Upper lobe of left lung (tissue), 6 donors: Measurements from ENCODE around the gene NANOGP8. TPM values are rescaled to one million over a fixed set of nuclear protein-coding genes. Genes with fewer than 3 reads are reported as not detected.

ENCODE experiments used
- ATAC-seq, 2 donors: fragments of 200-7000 bp; cut with Tn5 transposase; one replicate each; pipeline ENCODE4 v1.9.1; 2022; ENCODE audit warnings: mild to moderate bottlenecking in 2 of 2, moderate library complexity in 2 of 2; ENCODE audit not compliant: low FRiP score in 2 of 2
- DNase-seq, 2 donors: peaks; one replicate each; pipeline ENCODE4 v3.0.0-alpha.2; 2019 to 2020
- H3K27ac ChIP-seq, 4 donors: fragments of 200-600 bp; sonication (generic); one replicate each; pipeline ENCODE4 v1.5.1; 2016 to 2019
- H3K27me3 ChIP-seq, 4 donors: fragments of 200-600 bp; sonication (generic); one replicate each; pipeline ENCODE4 v1.5.1; 2017 to 2019
- H3K36me3 ChIP-seq, 4 donors: fragments of 200-600 bp; sonication (generic); one replicate each; pipeline ENCODE4 v1.5.1; 2016 to 2019
- H3K4me1 ChIP-seq, 4 donors: fragments of 200-600 bp; sonication (generic); one replicate each; pipeline ENCODE4 v1.5.1; 2018 to 2019
- H3K4me3 ChIP-seq, 4 donors: fragments of 200-600 bp; sonication (generic); one replicate each; pipeline ENCODE4 v1.5.1; 2017 to 2019; ENCODE audit warnings: mild to moderate bottlenecking in 2 of 4, moderate library complexity in 1 of 4
- H3K9me3 ChIP-seq, 4 donors: fragments of 200-600 bp; sonication (generic); one replicate each; pipeline ENCODE4 v1.5.1; 2018 to 2019
- EP300 ChIP-seq, 4 donors: sonication (generic); formaldehyde crosslinking; IDR thresholded peaks; one replicate each; pipeline ENCODE4 v1.5.1; 2017; ENCODE audit warnings: antibody characterized with exemption in 4 of 4, control low read depth in 2 of 4
- POLR2A ChIP-seq, 4 donors: fragments of 450-650 bp; IDR thresholded peaks; one replicate each; pipeline ENCODE4 v1.5.1; 2016 to 2017; ENCODE audit warnings: antibody characterized with exemption in 4 of 4, mild to moderate bottlenecking in 2 of 4
- POLR2AphosphoS5 ChIP-seq, 2 donors: sonication (generic); formaldehyde crosslinking; IDR thresholded peaks; one replicate each; pipeline ENCODE4 v1.5.1; 2017; ENCODE audit warnings: antibody characterized with exemption in 2 of 2
- WGBS, 2 donors: methylation state at CpG; one replicate each; pipeline ENCODE4 v1.1.5; 2017 to 2018; 5-methylcytosine and 5-hydroxymethylcytosine counted together
- total RNA-seq, 6 donors: library from RNA; depleted of rRNA in 4 of 6; stranded (reverse); fragments of >200 nt in 4 of 6; gene quantifications; one replicate each; pipeline versions ENCODE4 v1.1.0 to v1.2.1, GENCODE V29; 2016 to 2021
- TF ChIP-seq, protein P1 (sequence below), 6 experiments: fragments of 450-650 bp in 4 of 6; fragments of 200-600 bp in 2 of 6; sonication (generic) in 2 of 6; IDR thresholded peaks; one replicate each; pipeline ENCODE4 v1.5.1; 2016 to 2019; ENCODE audit warnings: antibody characterized with exemption in 6 of 6
- donor health status: DM: no; HTN: no; CAD: no; lungs with moderate emphysema.
- donor health status: DM: no; HTN: yes; CAD: no; lungs with severe emphysema.

Gene NANOGP8
- total RNA-seq, 6 donors from 2014 or later, result 0.46 to 8.4 (median 1.4) TPM; not detected in 1

DNA sequence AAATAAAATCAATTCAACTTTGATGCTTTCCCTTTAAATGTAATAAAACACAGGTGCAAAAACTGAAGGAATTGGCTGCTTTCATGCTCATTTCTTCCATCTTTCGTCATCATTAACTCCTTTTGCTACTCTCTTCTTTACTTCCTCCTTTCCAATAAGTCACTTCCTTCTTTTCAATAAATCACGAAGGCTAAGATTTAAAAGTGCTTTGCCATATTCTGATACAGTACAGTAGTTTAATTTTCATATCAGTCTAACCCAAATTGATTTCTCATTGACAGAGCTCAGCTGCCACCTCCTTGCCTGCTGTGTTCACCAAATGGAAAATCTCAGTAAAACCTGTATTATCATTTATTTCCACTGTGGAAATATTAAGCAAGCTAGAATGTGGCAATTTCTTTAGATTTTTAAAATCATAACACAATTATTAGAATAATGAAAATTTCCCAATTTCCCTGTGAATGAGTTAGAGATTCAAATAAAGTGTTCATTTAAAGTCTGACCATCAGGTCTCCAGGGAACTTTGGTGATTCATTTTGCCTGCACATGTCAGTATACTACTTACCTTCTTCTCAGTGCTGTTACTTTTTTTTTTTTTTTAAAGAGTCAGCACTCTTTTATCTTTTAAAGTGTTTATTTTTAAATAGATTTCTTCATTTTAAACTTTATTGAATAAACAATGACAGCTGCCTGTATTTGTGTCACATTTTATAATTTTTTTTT lies 41.6 kb downstream of the NANOGP8 start:
- Histone ChIP-seq H3K36me3 (no peaks in the 10 kb centered on the region), H3K4me3 (no peak overlapping the region), H3K27ac (no peak overlapping the region), H3K4me1 (no peaks in the 10 kb centered on the region), H3K9me3 (no peaks in the 10 kb centered on the region), H3K27me3 (no peaks in the 10 kb centered on the region)
- TF ChIP-seq EP300 (IDR thresholded peaks at IDR 0.05) (no peak), POLR2A (IDR thresholded peaks at IDR 0.05) (no peak), POLR2AphosphoS5 (IDR thresholded peaks at IDR 0.05) (no peak)
- TF ChIP-seq, protein P1, sequence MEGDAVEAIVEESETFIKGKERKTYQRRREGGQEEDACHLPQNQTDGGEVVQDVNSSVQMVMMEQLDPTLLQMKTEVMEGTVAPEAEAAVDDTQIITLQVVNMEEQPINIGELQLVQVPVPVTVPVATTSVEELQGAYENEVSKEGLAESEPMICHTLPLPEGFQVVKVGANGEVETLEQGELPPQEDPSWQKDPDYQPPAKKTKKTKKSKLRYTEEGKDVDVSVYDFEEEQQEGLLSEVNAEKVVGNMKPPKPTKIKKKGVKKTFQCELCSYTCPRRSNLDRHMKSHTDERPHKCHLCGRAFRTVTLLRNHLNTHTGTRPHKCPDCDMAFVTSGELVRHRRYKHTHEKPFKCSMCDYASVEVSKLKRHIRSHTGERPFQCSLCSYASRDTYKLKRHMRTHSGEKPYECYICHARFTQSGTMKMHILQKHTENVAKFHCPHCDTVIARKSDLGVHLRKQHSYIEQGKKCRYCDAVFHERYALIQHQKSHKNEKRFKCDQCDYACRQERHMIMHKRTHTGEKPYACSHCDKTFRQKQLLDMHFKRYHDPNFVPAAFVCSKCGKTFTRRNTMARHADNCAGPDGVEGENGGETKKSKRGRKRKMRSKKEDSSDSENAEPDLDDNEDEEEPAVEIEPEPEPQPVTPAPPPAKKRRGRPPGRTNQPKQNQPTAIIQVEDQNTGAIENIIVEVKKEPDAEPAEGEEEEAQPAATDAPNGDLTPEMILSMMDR (IDR thresholded peaks at IDR 0.05), result no peak
- 28 to 56% methylated on average over 2 of the region's 2 CpGs for WGBS, 2 donors
- DNase-seq, result no peak
- no peak for ATAC-seq

DNA sequence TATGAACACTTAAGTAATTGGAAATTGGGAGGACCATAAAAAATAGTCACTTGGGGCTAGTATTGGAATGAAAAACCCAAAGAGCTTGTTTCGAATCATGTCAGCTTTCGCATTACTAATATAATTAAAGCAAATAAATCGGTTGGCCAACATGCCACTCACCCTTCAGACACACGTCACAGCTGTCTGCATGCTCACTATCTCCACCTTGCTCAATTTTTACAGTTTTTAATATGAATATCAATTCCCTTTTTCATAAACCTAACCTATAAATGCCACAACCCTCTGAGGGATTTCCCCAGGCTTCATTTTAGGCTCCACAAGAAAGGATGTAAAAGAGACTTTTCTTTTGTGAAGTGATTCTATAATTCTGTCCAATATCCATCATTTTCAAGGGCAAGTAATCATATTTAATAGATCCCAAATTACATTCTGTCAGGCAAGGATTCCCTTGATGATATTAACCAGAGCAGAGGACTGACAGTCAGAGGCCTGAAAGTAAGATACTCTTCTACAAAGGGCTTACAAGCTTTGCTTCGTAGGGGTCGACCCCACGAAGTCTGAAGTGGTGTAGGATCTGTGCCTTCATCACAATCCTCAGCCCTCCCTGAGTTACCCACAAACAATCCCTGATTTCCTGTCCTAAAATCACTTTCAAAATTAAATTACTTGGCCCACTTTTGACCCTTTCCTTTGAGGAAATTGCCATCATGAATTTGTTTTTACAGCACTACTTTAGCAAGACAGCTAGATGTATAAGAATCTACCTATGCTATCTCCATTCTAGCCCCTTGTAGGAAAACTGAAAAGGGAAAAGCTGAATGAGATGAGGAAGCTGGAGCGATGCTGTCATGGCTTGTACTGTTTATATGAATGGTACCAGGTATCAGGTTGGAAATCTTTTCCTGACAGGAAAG lies 44.5 kb downstream of the NANOGP8 start:
- WGBS, 2 donors, result 81 to 84% methylated on average over 8 of the region's 8 CpGs
- Histone ChIP-seq H3K4me3 (no peak overlapping the region), H3K27me3 (no peaks in the 10 kb centered on the region), H3K4me1 (no peaks in the 10 kb centered on the region), H3K9me3 (no peaks in the 10 kb centered on the region), H3K36me3 (no peaks in the 10 kb centered on the region), H3K27ac (no peak overlapping the region)
- TF ChIP-seq EP300 (IDR thresholded peaks at IDR 0.05) (no peak), POLR2AphosphoS5 (IDR thresholded peaks at IDR 0.05) (no peak), POLR2A (IDR thresholded peaks at IDR 0.05) (no peak)
- TF ChIP-seq, protein P1 (IDR thresholded peaks at IDR 0.05), result no peak
- no peak for ATAC-seq
- no peak for DNase-seq

DNA sequence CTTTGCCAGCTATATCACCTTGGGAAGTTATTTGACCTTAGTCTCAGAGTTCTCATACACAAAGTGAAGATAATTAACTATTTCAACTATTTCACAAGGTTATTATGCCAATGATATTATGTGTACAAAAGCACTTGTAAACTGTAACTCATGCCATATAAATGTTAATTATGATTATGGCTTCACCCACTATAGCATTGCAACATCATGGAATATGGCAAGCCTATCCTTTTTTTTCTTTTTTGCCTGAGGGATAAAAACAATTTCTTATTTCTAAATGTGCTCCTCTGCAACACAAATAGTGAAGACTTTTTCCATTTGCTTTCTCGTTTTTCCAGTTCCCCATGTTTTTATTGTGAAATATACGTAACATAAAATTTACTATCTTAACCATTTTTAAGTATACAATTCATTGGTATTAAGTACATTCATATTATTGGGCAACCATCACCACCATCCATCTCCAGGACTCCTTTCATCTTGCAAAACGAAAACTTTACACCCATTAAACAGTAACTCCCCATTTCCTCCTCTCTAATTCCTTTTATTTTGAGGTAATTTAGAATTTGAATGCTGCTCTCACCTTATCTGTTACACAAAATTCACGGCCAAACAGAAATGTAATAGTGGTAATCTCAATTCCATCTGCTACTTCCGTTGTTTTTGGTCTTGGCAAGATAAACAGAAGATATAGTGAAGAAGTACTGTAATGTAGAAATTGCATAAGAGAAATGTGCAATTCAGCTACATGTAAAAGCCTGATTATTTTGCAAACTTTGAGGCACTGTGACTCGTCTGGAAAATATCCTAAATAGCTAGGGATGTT lies 46.3 kb downstream of the NANOGP8 start:
- Histone ChIP-seq H3K36me3 (no peaks in the 10 kb centered on the region), H3K4me1 (no peaks in the 10 kb centered on the region), H3K27ac (no peak overlapping the region), H3K27me3 (no peaks in the 10 kb centered on the region), H3K4me3 (no peak overlapping the region), H3K9me3 (no peaks in the 10 kb centered on the region)
- WGBS, 2 donors, result 46 to 51% methylated on average over 6 of the region's 6 CpGs
- ATAC-seq (no peak), DNase-seq (no peak)
- no peak for TF ChIP-seq POLR2AphosphoS5 (IDR thresholded peaks at IDR 0.05)
- TF ChIP-seq, protein P1 (IDR thresholded peaks at IDR 0.05), result no peak
- TF ChIP-seq POLR2A (IDR thresholded peaks at IDR 0.05), result no peak
- TF ChIP-seq EP300 (IDR thresholded peaks at IDR 0.05), result no peak

Other genes with a start within 250 kb of the NANOGP8 start
- 10 to 100 TPM in 5 of 6 donors, 1 to 10 TPM in 1; 9.9 to 40.2 (median 22.6) TPM for gene AQR, start 115.6 kb downstream of the NANOGP8 start, total RNA-seq
- 10 to 100 TPM in 4 of 6 donors, 1 to 10 TPM in 2; 6.4 to 28.2 (median 21.7) TPM for gene ZNF770, start 97.0 kb downstream of the NANOGP8 start, total RNA-seq